ENCODE results near the gene MGAT5B. TPM values are rescaled to one million over a fixed set of nuclear protein-coding genes. Genes with fewer than 3 reads are reported as not detected.
A peak's percentile ranks its signal among the peaks of the same experiment; 100 is the strongest.

The MGAT5B gene
- total RNA-seq, 1 donor, result 0.36 TPM

GRCh38 chr17:76866203-76866602 lies 2.0 kb upstream of the MGAT5B start:
- TF ChIP-seq, protein P1, sequence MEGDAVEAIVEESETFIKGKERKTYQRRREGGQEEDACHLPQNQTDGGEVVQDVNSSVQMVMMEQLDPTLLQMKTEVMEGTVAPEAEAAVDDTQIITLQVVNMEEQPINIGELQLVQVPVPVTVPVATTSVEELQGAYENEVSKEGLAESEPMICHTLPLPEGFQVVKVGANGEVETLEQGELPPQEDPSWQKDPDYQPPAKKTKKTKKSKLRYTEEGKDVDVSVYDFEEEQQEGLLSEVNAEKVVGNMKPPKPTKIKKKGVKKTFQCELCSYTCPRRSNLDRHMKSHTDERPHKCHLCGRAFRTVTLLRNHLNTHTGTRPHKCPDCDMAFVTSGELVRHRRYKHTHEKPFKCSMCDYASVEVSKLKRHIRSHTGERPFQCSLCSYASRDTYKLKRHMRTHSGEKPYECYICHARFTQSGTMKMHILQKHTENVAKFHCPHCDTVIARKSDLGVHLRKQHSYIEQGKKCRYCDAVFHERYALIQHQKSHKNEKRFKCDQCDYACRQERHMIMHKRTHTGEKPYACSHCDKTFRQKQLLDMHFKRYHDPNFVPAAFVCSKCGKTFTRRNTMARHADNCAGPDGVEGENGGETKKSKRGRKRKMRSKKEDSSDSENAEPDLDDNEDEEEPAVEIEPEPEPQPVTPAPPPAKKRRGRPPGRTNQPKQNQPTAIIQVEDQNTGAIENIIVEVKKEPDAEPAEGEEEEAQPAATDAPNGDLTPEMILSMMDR (IDR thresholded peaks at IDR 0.05; ENCODE audit: extremely low read depth, low read depth, low read length), result no peak

DNA sequence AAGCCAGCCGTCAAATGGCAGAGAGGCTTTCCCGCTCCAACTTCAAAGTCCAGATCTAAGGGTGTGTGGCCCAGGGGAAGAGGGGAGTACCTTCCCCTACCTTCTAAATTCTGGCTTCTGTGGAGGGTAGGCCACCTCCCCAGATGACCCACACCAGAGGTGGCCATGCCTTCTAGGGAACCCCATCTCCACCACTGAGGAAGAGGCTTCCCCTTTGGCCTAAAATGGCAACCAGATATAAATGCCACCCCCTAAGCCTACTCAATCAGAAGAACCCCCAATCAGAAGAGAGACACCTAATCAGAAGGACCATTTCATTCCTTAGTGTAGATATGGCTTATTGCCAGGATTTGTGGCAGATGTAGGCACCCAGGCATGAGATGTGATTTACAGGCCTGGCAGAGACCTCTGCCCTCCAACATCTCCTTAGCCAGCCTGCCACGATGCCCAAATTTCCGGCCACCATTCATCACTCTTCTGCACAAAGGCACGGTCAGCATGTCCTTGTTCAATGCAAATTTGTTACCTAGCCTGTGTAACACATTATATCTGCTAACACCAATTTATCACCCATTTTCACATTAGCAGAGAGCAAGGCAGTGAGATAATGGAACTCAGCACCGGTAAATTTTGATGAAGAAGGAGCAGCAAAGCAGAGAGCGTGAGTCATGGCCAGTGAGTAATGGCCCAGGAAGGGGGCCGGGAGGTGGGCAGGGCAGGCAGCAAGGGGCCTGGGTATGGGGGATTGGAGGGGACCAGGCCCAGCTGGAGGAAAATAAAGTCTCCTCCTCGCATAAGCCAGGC lies 1.2 kb upstream of the MGAT5B start:
- H3K27me3 ChIP-seq (ENCODE audit: insufficient read depth, low read length), result peaks cover 28% of the 10 kb centered on the region
- peak overlapping the region; percentile 56 for H3K4me2 ChIP-seq (ENCODE audit: insufficient read depth, low read length)
- no peak overlapping the region for H2AFZ ChIP-seq (ENCODE audit: low read length)
- H4K20me1 ChIP-seq (ENCODE audit: insufficient read depth, low read length), result peaks cover 1% of the 10 kb centered on the region
- no peaks in the 10 kb centered on the region for H3K36me3 ChIP-seq (ENCODE audit: insufficient read depth, low read length)
- no peaks in the 10 kb centered on the region for H3K79me2 ChIP-seq (ENCODE audit: insufficient read depth, low read length)
- H3K4me3 ChIP-seq (ENCODE audit: insufficient read depth, low read length), result no peak overlapping the region
- no peak overlapping the region for H3K27ac ChIP-seq (ENCODE audit: low read depth, low read length)
- TF ChIP-seq, protein P1 (IDR thresholded peaks at IDR 0.05; ENCODE audit: extremely low read depth, low read depth, low read length), result no peak
- peak; percentile 96 for DNase-seq (ENCODE audit: insufficient read length, low spot score, missing footprints)
- no peaks in the 10 kb centered on the region for H3K9me3 ChIP-seq (ENCODE audit: low read depth, low read length)
- peaks cover 17% of the 10 kb centered on the region for H3K4me1 ChIP-seq (ENCODE audit: insufficient read depth, low read length)

More at GRCh38 chr17:76866203-76866602, 2.0 kb upstream of the MGAT5B start:
- no peak overlapping the region for H2AFZ ChIP-seq (ENCODE audit: low read length)
- peaks cover 27% of the 10 kb centered on the region for H3K27me3 ChIP-seq (ENCODE audit: insufficient read depth, low read length)
- H3K79me2 ChIP-seq (ENCODE audit: insufficient read depth, low read length), result no peaks in the 10 kb centered on the region
- no peaks in the 10 kb centered on the region for H3K36me3 ChIP-seq (ENCODE audit: insufficient read depth, low read length)
- H3K4me2 ChIP-seq (ENCODE audit: insufficient read depth, low read length), result no peak overlapping the region
- H4K20me1 ChIP-seq (ENCODE audit: insufficient read depth, low read length), result no peaks in the 10 kb centered on the region
- H3K4me1 ChIP-seq (ENCODE audit: insufficient read depth, low read length), result peaks cover 12% of the 10 kb centered on the region
- no peaks in the 10 kb centered on the region for H3K9me3 ChIP-seq (ENCODE audit: low read depth, low read length)
- H3K4me3 ChIP-seq (ENCODE audit: insufficient read depth, low read length), result no peak overlapping the region
- H3K27ac ChIP-seq (ENCODE audit: low read depth, low read length), result no peak overlapping the region
- no peak for DNase-seq (ENCODE audit: insufficient read length, low spot score, missing footprints)

DNA sequence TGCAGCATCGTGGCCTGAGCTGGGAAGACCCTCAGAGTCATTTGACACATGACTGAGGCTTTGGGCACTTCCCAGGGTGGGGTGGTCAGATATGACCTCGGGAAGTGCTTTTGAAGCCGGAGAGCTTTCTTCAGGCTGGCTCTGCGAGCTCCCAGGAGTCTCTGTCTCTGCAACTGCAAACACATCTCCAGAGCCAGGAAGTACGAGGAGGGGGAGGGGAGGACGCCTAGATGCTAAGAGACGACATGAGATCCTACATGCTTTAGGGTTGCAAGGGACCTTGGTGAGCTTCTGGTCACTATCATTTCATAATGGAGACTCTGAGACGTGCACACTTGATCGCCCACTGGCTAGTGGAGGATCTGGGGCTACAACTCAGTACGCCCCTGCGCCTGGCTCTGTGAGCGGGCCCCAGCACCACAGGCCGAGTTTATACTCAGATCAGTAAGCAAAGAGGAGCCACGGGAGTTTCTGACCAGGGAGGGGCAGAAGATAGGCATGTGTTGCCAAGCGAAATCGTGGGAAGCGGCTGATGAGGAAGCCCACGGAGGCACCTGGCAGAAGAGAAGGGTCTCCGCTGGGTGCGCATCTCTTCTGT lies 527 bp upstream of the MGAT5B start:
- Histone ChIP-seq H3K4me1 (ENCODE audit: insufficient read depth, low read length) (peaks cover 24% of the 10 kb centered on the region), H4K20me1 (ENCODE audit: insufficient read depth, low read length) (peaks cover 5% of the 10 kb centered on the region), H3K9me3 (ENCODE audit: low read depth, low read length) (no peaks in the 10 kb centered on the region), H3K4me3 (ENCODE audit: insufficient read depth, low read length) (peak overlapping the region; percentile 31), H3K79me2 (ENCODE audit: insufficient read depth, low read length) (no peaks in the 10 kb centered on the region), H3K4me2 (ENCODE audit: insufficient read depth, low read length) (peak overlapping the region; percentile 56), H3K27me3 (ENCODE audit: insufficient read depth, low read length) (peaks cover 28% of the 10 kb centered on the region), H2AFZ (ENCODE audit: low read length) (peak overlapping the region; percentile 25), H3K27ac (ENCODE audit: low read depth, low read length) (no peak overlapping the region), H3K36me3 (ENCODE audit: insufficient read depth, low read length) (no peaks in the 10 kb centered on the region)
- DNase-seq (ENCODE audit: insufficient read length, low spot score, missing footprints), result peak; percentile 92
- TF ChIP-seq, protein P1 (IDR thresholded peaks at IDR 0.05; ENCODE audit: extremely low read depth, low read depth, low read length), result no peak

Measured in osteoblast (primary cell).